Activated CD4-positive, alpha-beta T cell treated with anti-CD3 and anti-CD28 coated beads, Interleukin-2, amount 10 ng/mL, durations not matched to agents 24 days and 14 days (primary cell): ENCODE results near the gene PRR36. TPM values are rescaled to one million over a fixed set of nuclear protein-coding genes. Genes with fewer than 3 reads are reported as not detected.

Experiments used
- DNase-seq: peaks from one replicate; pipeline ENCODE4 v3.0.0; 2022
- H3K27ac Mint-ChIP-seq: one replicate; pipeline ENCODE4 v1.8.0; 2022; ENCODE audit warnings: mild to moderate bottlenecking, mixed read lengths
- H3K27me3 Mint-ChIP-seq: one replicate; pipeline ENCODE4 v1.8.0; 2022; ENCODE audit warnings: mixed read lengths
- H3K36me3 Mint-ChIP-seq: one replicate; pipeline ENCODE4 v1.8.0; 2022; ENCODE audit warnings: low read depth, mild to moderate bottlenecking, mixed read lengths
- H3K4me1 Mint-ChIP-seq: one replicate; pipeline ENCODE4 v1.8.0; 2021; ENCODE audit warnings: mixed read lengths
- H3K4me3 Mint-ChIP-seq: one replicate; pipeline ENCODE4 v1.8.0; 2022; ENCODE audit warnings: mild to moderate bottlenecking, moderate library complexity, mixed read lengths
- H3K9me3 Mint-ChIP-seq: one replicate; pipeline ENCODE4 v1.8.0; 2021; ENCODE audit warnings: mixed read lengths
- intact Hi-C: fragments of 100-400 bp; cut with micrococcal nuclease; formaldehyde crosslinking; loops from one replicate; pipeline ENCODE4 v1.15.1; 2023
- total RNA-seq: library from RNA; stranded (reverse); gene quantifications from 2 replicates; pipeline ENCODE4 v1.2.3, GENCODE V29; 2022

PRR36 gene
- total RNA-seq, 1 donor from 2014 or later, result 0.21 TPM

- Mint-ChIP-seq H3K36me3 (no peaks in the 10 kb centered on the region), H3K27ac (no peak overlapping the region), H3K4me1 (peaks cover 5% of the 10 kb centered on the region), H3K4me3 (no peak overlapping the region), H3K9me3 (no peaks in the 10 kb centered on the region), H3K27me3 (no peaks in the 10 kb centered on the region)
- intact Hi-C loops, result no loop called here
- DNase-seq, result no peak
These were observed 24.6 kb downstream of the PRR36 start for GRCh38 chr19:7849631-7849999.

GRCh38 chr19:7848779-7849457 lies 25.3 kb downstream of the PRR36 start:
- Mint-ChIP-seq H3K36me3 (no peaks in the 10 kb centered on the region), H3K4me1 (peaks cover 5% of the 10 kb centered on the region), H3K9me3 (no peaks in the 10 kb centered on the region), H3K27me3 (no peaks in the 10 kb centered on the region), H3K27ac (no peak overlapping the region), H3K4me3 (no peak overlapping the region)
- no peak for DNase-seq
- intact Hi-C loops, result no loop called here

- Mint-ChIP-seq H3K36me3 (no peaks in the 10 kb centered on the region), H3K4me1 (no peaks in the 10 kb centered on the region), H3K27me3 (no peaks in the 10 kb centered on the region), H3K9me3 (no peaks in the 10 kb centered on the region), H3K4me3 (no peak overlapping the region), H3K27ac (no peak overlapping the region)
- intact Hi-C loops, result no loop called here
- DNase-seq, result no peak
These were observed 26.5 kb downstream of the PRR36 start for GRCh38 chr19:7847664-7848063.

GRCh38 chr19:7846155-7846646 lies 28.0 kb downstream of the PRR36 start:
- Mint-ChIP-seq H3K9me3 (no peaks in the 10 kb centered on the region), H3K27ac (no peak overlapping the region), H3K4me3 (no peak overlapping the region), H3K27me3 (no peaks in the 10 kb centered on the region), H3K36me3 (no peaks in the 10 kb centered on the region), H3K4me1 (no peaks in the 10 kb centered on the region)
- intact Hi-C loops, result no loop called here
- no peak for DNase-seq

GRCh38 chr19:7845390-7846154 lies 28.6 kb downstream of the PRR36 start:
- no peak for DNase-seq
- Mint-ChIP-seq H3K4me3 (no peak overlapping the region), H3K27me3 (no peaks in the 10 kb centered on the region), H3K4me1 (no peaks in the 10 kb centered on the region), H3K36me3 (no peaks in the 10 kb centered on the region), H3K27ac (no peak overlapping the region), H3K9me3 (no peaks in the 10 kb centered on the region)
- intact Hi-C loops, result no loop called here

- H3K27ac Mint-ChIP-seq, result no peak overlapping the region
- H3K36me3 Mint-ChIP-seq, result no peaks in the 10 kb centered on the region
- no peaks in the 10 kb centered on the region for H3K4me1 Mint-ChIP-seq
- DNase-seq, result no peak
- intact Hi-C loops, result no loop called here
- no peaks in the 10 kb centered on the region for H3K9me3 Mint-ChIP-seq
- no peaks in the 10 kb centered on the region for H3K27me3 Mint-ChIP-seq
- H3K4me3 Mint-ChIP-seq, result no peak overlapping the region
These were observed 29.2 kb downstream of the PRR36 start for GRCh38 chr19:7844951-7845350.

- intact Hi-C loops, result no loop called here
- no peaks in the 10 kb centered on the region for H3K36me3 Mint-ChIP-seq
- H3K27ac Mint-ChIP-seq, result no peak overlapping the region
- no peaks in the 10 kb centered on the region for H3K9me3 Mint-ChIP-seq
- no peaks in the 10 kb centered on the region for H3K4me1 Mint-ChIP-seq
- no peak for DNase-seq
- no peak overlapping the region for H3K4me3 Mint-ChIP-seq
- H3K27me3 Mint-ChIP-seq, result no peaks in the 10 kb centered on the region
These were observed 29.8 kb downstream of the PRR36 start for GRCh38 chr19:7844405-7844804.

- intact Hi-C loops, result no loop called here
- DNase-seq, result no peak
- H3K27ac Mint-ChIP-seq, result no peak overlapping the region
- H3K27me3 Mint-ChIP-seq, result no peaks in the 10 kb centered on the region
- H3K36me3 Mint-ChIP-seq, result no peaks in the 10 kb centered on the region
- no peaks in the 10 kb centered on the region for H3K4me1 Mint-ChIP-seq
- no peaks in the 10 kb centered on the region for H3K9me3 Mint-ChIP-seq
- no peak overlapping the region for H3K4me3 Mint-ChIP-seq
These were observed 30.7 kb downstream of the PRR36 start for GRCh38 chr19:7843521-7843920.

GRCh38 chr19:7842661-7843294 lies 31.4 kb downstream of the PRR36 start:
- no peak for DNase-seq
- Mint-ChIP-seq H3K27me3 (no peaks in the 10 kb centered on the region), H3K27ac (no peak overlapping the region), H3K4me1 (no peaks in the 10 kb centered on the region), H3K36me3 (no peaks in the 10 kb centered on the region), H3K4me3 (no peak overlapping the region), H3K9me3 (no peaks in the 10 kb centered on the region)
- intact Hi-C loops, result no loop called here

- intact Hi-C loops, result no loop called here
- H3K9me3 Mint-ChIP-seq, result no peaks in the 10 kb centered on the region
These were observed 32.2 kb downstream of the PRR36 start for GRCh38 chr19:7841751-7842660.

GRCh38 chr19:7840629-7841028 lies 33.6 kb downstream of the PRR36 start:
- no peaks in the 10 kb centered on the region for H3K36me3 Mint-ChIP-seq
- intact Hi-C loops, result no loop called here
- no peaks in the 10 kb centered on the region for H3K4me1 Mint-ChIP-seq
- DNase-seq, result no peak
- no peaks in the 10 kb centered on the region for H3K9me3 Mint-ChIP-seq
- no peak overlapping the region for H3K4me3 Mint-ChIP-seq
- H3K27me3 Mint-ChIP-seq, result no peaks in the 10 kb centered on the region
- H3K27ac Mint-ChIP-seq, result no peak overlapping the region

More at GRCh38 chr19:7841751-7842660, 32.2 kb downstream of the PRR36 start:
- Mint-ChIP-seq H3K4me3 (no peak overlapping the region), H3K4me1 (no peaks in the 10 kb centered on the region), H3K36me3 (no peaks in the 10 kb centered on the region), H3K27me3 (no peaks in the 10 kb centered on the region), H3K27ac (no peak overlapping the region)
- DNase-seq, result no peak

- intact Hi-C loops, result no loop called here
- H3K9me3 Mint-ChIP-seq, result no peaks in the 10 kb centered on the region
- no peak for DNase-seq
- no peak overlapping the region for H3K27ac Mint-ChIP-seq
- no peaks in the 10 kb centered on the region for H3K36me3 Mint-ChIP-seq
- H3K4me3 Mint-ChIP-seq, result no peak overlapping the region
- no peaks in the 10 kb centered on the region for H3K4me1 Mint-ChIP-seq
- H3K27me3 Mint-ChIP-seq, result no peaks in the 10 kb centered on the region
These were observed 34.7 kb downstream of the PRR36 start for GRCh38 chr19:7839476-7839875.

- Mint-ChIP-seq H3K4me1 (peaks cover 17% of the 10 kb centered on the region), H3K27ac (no peak overlapping the region), H3K4me3 (no peak overlapping the region), H3K27me3 (peaks cover 4% of the 10 kb centered on the region), H3K36me3 (no peaks in the 10 kb centered on the region), H3K9me3 (no peaks in the 10 kb centered on the region)
- intact Hi-C loops, result loop anchor here (5.0 kb wide), 1 partner anchor 169 kb away; no protein-coding TSS in a partner anchor
- no peak for DNase-seq
These were observed 40.7 kb downstream of the PRR36 start for GRCh38 chr19:7833225-7834099.
